GM19467 (cell line): Measurements from ENCODE around the gene HPS4.

Experiments used
- ATAC-seq: cut with Tn5 transposase; IDR thresholded peaks from one replicate; pipeline ENCODE4 v1.9.1; 2021; ENCODE audit warnings: mild to moderate bottlenecking, moderate library complexity; ENCODE audit not compliant: unreplicated experiment

Gene HPS4

GRCh38 chr22:26470807-26471206, 12.8 kb downstream of the HPS4 start:
- no peak for ATAC-seq

GRCh38 chr22:26466196-26466595, 17.4 kb downstream of the HPS4 start:
- ATAC-seq: no peak

GRCh38 chr22:26464312-26464711, 19.3 kb downstream of the HPS4 start:
- ATAC-seq: no peak

DNA sequence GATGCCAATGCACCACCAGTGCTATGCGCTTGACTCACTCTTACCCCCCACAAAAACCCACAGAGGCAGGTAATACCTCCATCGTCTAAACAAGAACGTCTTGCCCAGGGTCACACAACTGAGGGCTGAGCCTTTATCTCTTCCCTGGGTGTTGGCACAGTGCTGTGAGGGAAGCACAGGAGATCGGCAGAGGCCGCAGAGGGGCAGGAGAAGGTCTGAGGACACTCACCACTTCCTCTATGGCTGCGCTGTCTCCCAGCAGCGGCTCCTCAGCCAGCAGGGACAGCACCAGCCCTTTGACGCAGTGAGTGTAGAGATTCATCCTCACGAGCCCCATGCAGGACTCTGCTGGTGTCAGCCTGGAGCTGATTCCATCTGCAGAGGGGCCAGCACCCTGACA, 19.9 kb downstream of the HPS4 start:
- no peak for ATAC-seq

GRCh38 chr22:26463101-26463661, 20.4 kb downstream of the HPS4 start:
- no peak for ATAC-seq

GRCh38 chr22:26462641-26463040, 20.9 kb downstream of the HPS4 start:
- no peak for ATAC-seq

GRCh38 chr22:26462051-26462450, 21.5 kb downstream of the HPS4 start:
- no peak for ATAC-seq

GRCh38 chr22:26461188-26461810, 22.3 kb downstream of the HPS4 start:
- ATAC-seq: no peak

DNA sequence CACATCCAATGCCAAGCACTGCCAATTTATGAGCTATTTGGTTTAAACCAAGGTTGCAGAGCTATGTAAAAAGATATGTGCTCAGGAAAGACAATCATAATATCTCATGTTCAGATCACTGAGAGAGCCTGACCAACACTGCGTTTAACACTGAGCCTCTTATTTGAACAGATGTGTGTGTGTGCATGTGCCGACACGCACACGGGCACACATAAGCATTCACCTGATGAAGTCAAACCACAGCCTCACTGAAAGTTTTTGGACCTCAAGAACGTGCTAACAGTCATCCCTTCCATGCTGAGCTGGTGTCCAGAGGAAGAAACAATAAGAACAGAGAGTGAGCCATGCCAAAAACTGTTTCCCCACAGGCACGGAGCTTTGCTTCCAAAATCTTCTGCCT, 23.4 kb downstream of the HPS4 start:
- ATAC-seq: no peak

GRCh38 chr22:26457661-26458272, 25.8 kb downstream of the HPS4 start:
- no peak for ATAC-seq

DNA sequence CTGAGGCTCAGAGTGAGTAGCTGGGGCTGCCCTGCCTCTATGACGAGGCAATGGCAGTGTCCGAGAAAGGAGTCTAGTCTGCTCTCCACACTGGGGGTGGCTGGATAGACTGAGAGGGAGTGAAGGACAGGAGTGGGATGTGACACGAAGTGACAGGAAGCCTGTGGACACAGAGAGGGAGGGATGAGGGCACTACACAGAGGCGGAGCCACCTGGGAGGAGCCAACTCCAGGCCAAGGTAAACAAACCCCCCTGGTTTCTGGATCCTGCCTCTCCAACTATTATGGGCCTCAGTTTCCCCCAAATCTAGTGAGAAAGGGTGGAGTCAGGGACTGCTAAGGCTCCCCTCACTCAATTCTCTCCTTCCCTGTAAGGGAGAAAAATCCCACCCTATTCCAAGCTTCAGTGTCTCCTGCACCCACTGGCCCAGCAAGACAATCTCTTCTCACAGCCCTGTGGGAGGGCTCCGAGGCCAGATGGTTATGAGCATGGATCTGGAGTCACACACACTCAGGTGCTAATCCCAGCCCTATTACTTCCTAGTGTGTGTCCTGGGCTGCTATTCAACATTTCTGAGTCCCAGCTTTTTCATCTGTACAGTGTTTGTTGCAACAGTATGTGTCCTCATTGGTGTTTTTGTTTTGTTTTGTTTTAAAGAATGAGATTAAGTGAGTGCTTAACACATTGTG, 29.6 kb downstream of the HPS4 start:
- ATAC-seq: no peak

- no peak for ATAC-seq
Observed at GRCh38 chr22:26453216-26453615, 30.4 kb downstream of the HPS4 start.

DNA sequence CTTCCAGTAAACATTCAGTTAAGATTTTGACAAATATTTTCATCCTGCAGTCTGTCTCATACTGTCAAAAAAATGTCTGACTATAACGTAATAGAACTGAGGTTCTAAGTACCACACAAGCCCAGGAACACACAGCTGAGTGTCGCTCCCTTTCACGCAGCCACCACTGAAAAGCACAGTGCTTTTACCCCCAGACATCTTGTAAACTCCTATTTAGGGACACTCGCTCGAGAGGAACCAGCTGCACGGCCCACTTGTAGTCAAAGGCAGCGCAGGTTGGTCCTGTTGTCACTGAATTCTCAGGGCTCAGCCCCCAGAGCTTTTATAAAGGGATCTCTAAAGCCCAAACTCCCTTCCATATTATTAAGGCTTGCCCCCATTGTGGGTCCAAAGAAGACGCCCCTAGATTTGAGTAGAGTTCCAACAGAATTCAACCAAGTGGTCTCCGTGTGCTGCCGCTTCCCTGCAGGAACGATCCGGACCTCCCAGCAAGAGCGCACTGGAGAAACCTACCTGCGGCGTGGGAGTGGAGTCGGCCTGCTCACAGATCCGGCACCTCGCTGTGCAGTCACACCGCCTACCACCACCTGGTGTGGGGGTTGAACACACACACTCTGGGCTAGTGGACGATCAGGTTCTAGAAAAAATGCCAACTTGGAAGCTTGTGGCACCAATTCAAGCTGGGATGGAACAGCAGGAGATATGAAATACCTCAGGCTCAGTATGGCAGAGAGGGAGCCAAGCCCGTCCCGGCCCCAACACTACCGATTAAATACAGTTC, 31.2 kb downstream of the HPS4 start:
- ATAC-seq: no peak

- ATAC-seq: no peak
Observed at GRCh38 chr22:26450453-26451185, 33.0 kb downstream of the HPS4 start.

GRCh38 chr22:26448941-26449340, 34.6 kb downstream of the HPS4 start:
- no peak for ATAC-seq

- no peak for ATAC-seq
Observed at GRCh38 chr22:26448334-26448733, 35.2 kb downstream of the HPS4 start.

GRCh38 chr22:26447584-26448329, 35.8 kb downstream of the HPS4 start:
- no peak for ATAC-seq

DNA sequence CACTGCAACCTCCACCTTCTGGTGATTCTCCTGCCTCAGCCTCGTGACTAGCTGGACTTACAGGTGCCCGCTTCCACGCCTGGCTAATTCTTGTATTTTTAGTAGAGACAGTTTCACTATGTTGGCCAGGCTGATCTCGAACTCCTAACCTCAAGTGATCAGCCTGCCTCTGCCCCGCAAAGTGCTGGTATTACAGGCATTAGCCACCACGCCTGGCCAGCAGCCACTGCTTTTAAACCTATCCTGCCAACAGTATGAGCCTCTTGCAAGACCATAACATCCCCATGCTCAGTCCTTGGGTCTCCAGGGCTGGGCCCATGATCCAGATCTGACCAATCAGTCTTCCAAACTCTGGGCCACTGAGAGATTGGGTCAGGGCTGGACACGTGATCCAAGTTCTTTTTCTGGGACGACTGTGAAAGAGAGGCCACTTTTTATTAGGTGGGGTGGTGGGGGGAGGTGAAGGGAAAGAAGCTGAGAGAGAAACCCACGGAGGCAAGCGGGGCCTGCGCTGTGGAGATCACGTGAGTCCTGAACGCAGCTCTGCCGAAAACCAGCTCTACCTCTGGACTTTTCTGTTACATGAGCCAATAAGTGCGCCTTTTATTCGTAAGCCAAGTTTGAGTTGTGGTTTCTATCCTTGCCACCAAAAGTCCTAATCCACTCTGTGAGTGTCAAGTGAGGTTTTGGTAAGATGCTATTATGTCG, 36.6 kb downstream of the HPS4 start:
- no peak for ATAC-seq

DNA sequence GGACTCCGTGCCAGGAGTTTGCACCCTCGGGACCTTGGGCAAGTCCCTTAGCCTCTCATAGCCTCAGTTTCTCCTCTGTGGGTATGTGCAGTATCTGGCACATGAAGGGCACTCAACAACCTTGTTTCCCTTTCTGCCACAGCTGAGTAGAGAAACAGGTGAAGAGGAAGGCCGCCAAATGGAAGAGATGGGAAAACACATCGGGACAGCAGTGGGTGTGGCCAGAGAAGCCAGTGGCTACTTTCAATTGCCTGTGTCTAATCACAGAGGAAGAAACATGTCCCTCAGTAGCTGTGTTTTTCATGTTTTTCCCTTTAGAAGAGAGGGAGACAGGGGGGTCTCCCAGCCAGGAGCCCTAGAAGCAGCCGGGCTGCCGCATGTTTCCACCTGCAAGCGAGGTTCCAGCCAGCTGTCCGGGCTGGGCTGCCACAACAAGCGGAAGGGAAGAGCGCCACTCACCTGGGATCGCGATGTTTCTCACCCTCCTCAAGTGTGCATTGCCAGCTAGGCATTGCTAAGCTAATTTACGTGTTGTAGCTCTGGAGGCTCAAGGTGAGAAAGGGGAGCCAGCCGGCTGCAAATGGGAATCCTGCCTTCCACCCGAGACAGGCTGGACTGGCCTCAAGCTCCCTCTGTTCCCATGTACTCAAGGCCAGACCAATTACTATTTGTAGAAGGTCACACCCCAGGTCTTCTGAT, 37.9 kb downstream of the HPS4 start:
- ATAC-seq: no peak
